ENCODE results near the gene NFIB.

Gene NFIB

DNA sequence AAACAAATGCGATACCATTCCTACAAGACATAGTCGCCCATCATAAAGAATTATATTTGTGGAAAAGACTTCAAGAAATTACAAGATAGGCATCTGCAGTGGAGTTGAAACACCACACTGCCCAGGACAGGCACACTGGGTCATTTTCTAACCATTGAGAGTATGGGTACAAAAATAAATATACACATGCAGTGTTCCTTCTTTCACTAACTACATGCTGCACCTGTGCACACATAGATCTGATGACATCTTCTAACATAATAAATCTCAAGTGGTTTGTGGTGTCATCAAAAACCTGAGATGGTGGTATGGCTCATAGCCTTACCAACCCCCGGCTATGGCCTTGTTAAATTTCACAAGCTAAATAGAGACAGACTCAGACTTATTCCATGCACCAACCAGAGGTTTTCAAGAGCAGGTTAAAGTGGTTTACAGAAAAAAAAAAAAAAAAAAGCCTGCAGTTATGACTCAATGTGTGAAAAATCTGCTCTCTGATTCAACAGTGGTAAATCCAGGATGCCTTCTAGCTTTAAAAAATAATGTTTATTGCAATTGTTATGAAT, 12.4 kb upstream of the NFIB start:
- no peaks in the 10 kb centered on the region for H3K27me3 ChIP-seq (ENCODE audit: insufficient read depth, low read length, poor library complexity)
- H3K23ac ChIP-seq (ENCODE audit: low read length): no peak overlapping the region
- no CpG with 5 or more reads among the region's 3 CpGs for WGBS (ENCODE audit: extremely low coverage, insufficient coverage, low lambda C conversion rate)
- no peaks in the 10 kb centered on the region for H3K79me2 ChIP-seq (ENCODE audit: control insufficient read depth, insufficient read depth, low read length)
- no peak overlapping the region for H3K9ac ChIP-seq (ENCODE audit: low read length)
- H3K79me1 ChIP-seq (ENCODE audit: low read length): no peaks in the 10 kb centered on the region
- H3K4me2 ChIP-seq (ENCODE audit: low read length): no peak overlapping the region
- H2BK5ac ChIP-seq (ENCODE audit: low read length): no peak overlapping the region
- no peak overlapping the region for H3K4me3 ChIP-seq (ENCODE audit: low read length)
- H3K4ac ChIP-seq (ENCODE audit: low read depth, low read length): no peak overlapping the region
- no peak overlapping the region for H2AK5ac ChIP-seq (ENCODE audit: low read length)
- H4K5ac ChIP-seq (ENCODE audit: low read length): no peak overlapping the region
- H3K27ac ChIP-seq (ENCODE audit: low read depth, low read length): no peak overlapping the region
- H3K4me1 ChIP-seq (ENCODE audit: control insufficient read depth, low read depth, low read length): peaks cover 2% of the 10 kb centered on the region
- no peak for DNase-seq
- no peak overlapping the region for H2BK120ac ChIP-seq (ENCODE audit: low read depth, low read length)
- H3K18ac ChIP-seq (ENCODE audit: low read length): no peak overlapping the region
- no peaks in the 10 kb centered on the region for H3K36me3 ChIP-seq (ENCODE audit: control insufficient read depth, insufficient read depth, low read length)
- no peak overlapping the region for H4K8ac ChIP-seq (ENCODE audit: low read depth, low read length)
- no peak overlapping the region for H3K56ac ChIP-seq (ENCODE audit: low read length)
- no peak overlapping the region for H2BK15ac ChIP-seq (replicated peaks; ENCODE audit: low read depth)

- H2BK120ac ChIP-seq (ENCODE audit: low read depth, low read length): no peak overlapping the region
- H3K4me2 ChIP-seq (ENCODE audit: low read length): no peak overlapping the region
- H3K4me1 ChIP-seq (ENCODE audit: control insufficient read depth, low read depth, low read length): peaks cover 2% of the 10 kb centered on the region
- H3K23ac ChIP-seq (ENCODE audit: low read length): no peak overlapping the region
- H3K79me1 ChIP-seq (ENCODE audit: low read length): no peaks in the 10 kb centered on the region
- no peak overlapping the region for H2BK5ac ChIP-seq (ENCODE audit: low read length)
- H3K79me2 ChIP-seq (ENCODE audit: control insufficient read depth, insufficient read depth, low read length): no peaks in the 10 kb centered on the region
- H4K8ac ChIP-seq (ENCODE audit: low read depth, low read length): no peak overlapping the region
- H3K56ac ChIP-seq (ENCODE audit: low read length): no peak overlapping the region
- no peak overlapping the region for H2BK15ac ChIP-seq (replicated peaks; ENCODE audit: low read depth)
- no peaks in the 10 kb centered on the region for H3K36me3 ChIP-seq (ENCODE audit: control insufficient read depth, insufficient read depth, low read length)
- H3K27me3 ChIP-seq (ENCODE audit: insufficient read depth, low read length, poor library complexity): no peaks in the 10 kb centered on the region
- no peak overlapping the region for H3K18ac ChIP-seq (ENCODE audit: low read length)
- no peak overlapping the region for H4K5ac ChIP-seq (ENCODE audit: low read length)
- H3K4me3 ChIP-seq (ENCODE audit: low read length): no peak overlapping the region
- no peak overlapping the region for H3K4ac ChIP-seq (ENCODE audit: low read depth, low read length)
- no peak overlapping the region for H3K27ac ChIP-seq (ENCODE audit: low read depth, low read length)
- H2AK5ac ChIP-seq (ENCODE audit: low read length): no peak overlapping the region
- H3K9ac ChIP-seq (ENCODE audit: low read length): no peak overlapping the region
- DNase-seq: no peak
These were observed 11.2 kb upstream of the NFIB start for GRCh38 chr9:14325147-14325546.

DNA sequence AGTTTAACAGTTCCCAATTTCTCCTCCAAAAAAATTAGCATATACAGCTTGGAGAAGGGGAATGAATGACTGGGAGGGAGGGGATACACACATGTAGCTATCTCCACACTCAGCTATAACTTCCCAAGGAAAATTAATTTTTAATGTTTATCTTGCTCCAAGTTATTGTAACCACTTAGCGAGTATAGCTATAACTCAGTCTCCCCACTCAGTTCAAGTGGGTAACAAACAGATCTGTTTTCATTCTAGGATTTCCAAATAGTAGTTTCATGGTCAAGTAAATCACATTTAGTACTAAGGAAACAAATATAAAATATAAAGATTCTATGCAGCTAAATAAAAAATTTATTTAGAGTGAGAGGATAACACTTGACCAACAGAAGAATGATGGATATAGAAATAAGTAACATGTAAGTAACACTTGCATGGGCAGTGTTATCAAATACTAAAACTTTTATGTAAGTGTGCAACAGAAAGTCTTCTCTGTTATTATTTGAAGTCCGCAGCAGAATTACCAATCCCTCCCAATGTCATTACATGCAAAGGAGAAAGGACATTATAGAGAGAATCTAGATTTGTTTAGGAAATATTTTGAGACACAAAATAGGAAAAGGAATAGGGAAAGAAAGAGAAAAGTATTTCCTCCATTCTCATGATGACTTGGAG, 10.2 kb upstream of the NFIB start:
- H3K4ac ChIP-seq (ENCODE audit: low read depth, low read length): no peak overlapping the region
- H3K27me3 ChIP-seq (ENCODE audit: insufficient read depth, low read length, poor library complexity): no peaks in the 10 kb centered on the region
- no peak overlapping the region for H2AK5ac ChIP-seq (ENCODE audit: low read length)
- H4K8ac ChIP-seq (ENCODE audit: low read depth, low read length): no peak overlapping the region
- no peak overlapping the region for H3K4me2 ChIP-seq (ENCODE audit: low read length)
- no peak overlapping the region for H3K4me3 ChIP-seq (ENCODE audit: low read length)
- H3K56ac ChIP-seq (ENCODE audit: low read length): no peak overlapping the region
- H2BK5ac ChIP-seq (ENCODE audit: low read length): no peak overlapping the region
- H3K9ac ChIP-seq (ENCODE audit: low read length): no peak overlapping the region
- H3K79me2 ChIP-seq (ENCODE audit: control insufficient read depth, insufficient read depth, low read length): no peaks in the 10 kb centered on the region
- no peak overlapping the region for H3K27ac ChIP-seq (ENCODE audit: low read depth, low read length)
- no CpG with 5 or more reads among the region's 2 CpGs for WGBS (ENCODE audit: extremely low coverage, insufficient coverage, low lambda C conversion rate)
- peaks cover 2% of the 10 kb centered on the region for H3K4me1 ChIP-seq (ENCODE audit: control insufficient read depth, low read depth, low read length)
- H3K23ac ChIP-seq (ENCODE audit: low read length): no peak overlapping the region
- H3K79me1 ChIP-seq (ENCODE audit: low read length): no peaks in the 10 kb centered on the region
- no peak overlapping the region for H2BK120ac ChIP-seq (ENCODE audit: low read depth, low read length)
- no peak overlapping the region for H3K18ac ChIP-seq (ENCODE audit: low read length)
- H4K5ac ChIP-seq (ENCODE audit: low read length): no peak overlapping the region
- DNase-seq: no peak
- no peaks in the 10 kb centered on the region for H3K36me3 ChIP-seq (ENCODE audit: control insufficient read depth, insufficient read depth, low read length)
- H2BK15ac ChIP-seq (replicated peaks; ENCODE audit: low read depth): no peak overlapping the region

GRCh38 chr9:14323083-14323971, 9.4 kb upstream of the NFIB start:
- Histone ChIP-seq H3K79me2 (ENCODE audit: control insufficient read depth, insufficient read depth, low read length) (no peaks in the 10 kb centered on the region), H3K36me3 (ENCODE audit: control insufficient read depth, insufficient read depth, low read length) (no peaks in the 10 kb centered on the region), H2BK120ac (ENCODE audit: low read depth, low read length) (no peak overlapping the region), H4K5ac (ENCODE audit: low read length) (no peak overlapping the region), H3K4me2 (ENCODE audit: low read length) (peak overlapping the region; percentile 38), H2BK5ac (ENCODE audit: low read length) (peak overlapping the region; percentile 16), H3K4ac (ENCODE audit: low read depth, low read length) (peak overlapping the region; percentile 28), H3K9ac (ENCODE audit: low read length) (peak overlapping the region; percentile 72), H2BK15ac (replicated peaks; ENCODE audit: low read depth) (no peak overlapping the region), H3K23ac (ENCODE audit: low read length) (no peak overlapping the region), H2AK5ac (ENCODE audit: low read length) (no peak overlapping the region), H3K27ac (ENCODE audit: low read depth, low read length) (peak overlapping the region; percentile 71), H4K8ac (ENCODE audit: low read depth, low read length) (peak overlapping the region; percentile 89), H3K56ac (ENCODE audit: low read length) (peak overlapping the region; percentile 87), H3K4me1 (ENCODE audit: control insufficient read depth, low read depth, low read length) (peaks cover 2% of the 10 kb centered on the region), H3K27me3 (ENCODE audit: insufficient read depth, low read length, poor library complexity) (no peaks in the 10 kb centered on the region), H3K18ac (ENCODE audit: low read length) (peak overlapping the region; percentile 97), H3K4me3 (ENCODE audit: low read length) (peak overlapping the region; percentile 35), H3K79me1 (ENCODE audit: low read length) (no peaks in the 10 kb centered on the region)
- no peak for DNase-seq
- no CpG with 5 or more reads among the region's 17 CpGs for WGBS (ENCODE audit: extremely low coverage, insufficient coverage, low lambda C conversion rate)

DNA sequence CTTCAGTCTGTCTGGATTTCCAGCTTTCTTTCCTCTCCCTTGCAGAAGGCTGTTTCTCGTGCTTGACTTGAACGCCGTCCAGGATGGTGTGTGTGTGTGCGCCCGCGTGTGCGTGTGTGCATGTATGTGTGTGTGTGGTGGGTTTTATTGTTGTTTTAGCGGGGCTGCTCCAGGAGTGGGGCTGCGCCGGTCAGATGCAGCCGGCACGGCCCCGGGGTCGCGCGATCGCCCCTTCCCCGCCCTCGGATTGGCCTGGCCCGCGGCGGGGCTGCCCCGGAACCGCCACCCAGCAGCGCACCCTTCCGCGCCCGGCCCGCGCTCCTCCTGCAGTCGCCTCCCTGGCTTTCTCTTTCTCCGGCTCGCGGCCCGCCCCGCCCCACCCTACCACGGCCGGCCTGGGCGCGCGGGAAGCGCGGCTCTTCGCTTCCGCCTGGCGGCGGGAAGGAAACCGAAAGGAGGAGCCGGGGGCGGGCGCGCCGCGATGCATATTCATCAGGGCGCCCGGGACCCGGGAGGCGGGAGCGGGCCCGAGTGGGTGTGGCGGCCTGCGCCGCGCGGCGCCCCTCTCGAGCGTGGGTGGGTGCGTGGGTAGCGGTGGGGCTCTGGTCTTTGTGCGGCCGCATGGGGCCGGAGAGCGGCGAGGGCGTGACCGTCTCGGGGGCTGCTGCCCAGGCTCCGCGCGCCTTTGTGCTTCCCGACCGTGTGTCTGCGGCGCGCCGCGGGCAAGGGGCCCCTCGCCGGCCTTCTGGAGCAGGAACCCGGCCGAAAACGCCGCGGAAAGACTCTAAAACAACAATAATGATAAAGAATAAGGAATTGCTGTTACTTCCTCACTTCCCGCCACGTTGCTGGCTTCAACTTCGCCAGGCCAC, 8.5 kb upstream of the NFIB start:
- peak overlapping the region; percentile 97 for H3K56ac ChIP-seq (ENCODE audit: low read length)
- peak overlapping the region; percentile 81 for H3K27ac ChIP-seq (ENCODE audit: low read depth, low read length)
- peaks cover 5% of the 10 kb centered on the region for H3K4me1 ChIP-seq (ENCODE audit: control insufficient read depth, low read depth, low read length)
- no CpG with 5 or more reads among the region's 98 CpGs for WGBS (ENCODE audit: extremely low coverage, insufficient coverage, low lambda C conversion rate)
- peak overlapping the region; percentile 94 for H2BK120ac ChIP-seq (ENCODE audit: low read depth, low read length)
- H3K36me3 ChIP-seq (ENCODE audit: control insufficient read depth, insufficient read depth, low read length): no peaks in the 10 kb centered on the region
- peak overlapping the region; percentile 59 for H3K23ac ChIP-seq (ENCODE audit: low read length)
- H3K4me2 ChIP-seq (ENCODE audit: low read length): peak overlapping the region; percentile 81
- peak overlapping the region; percentile 60 for H3K4me3 ChIP-seq (ENCODE audit: low read length)
- H3K79me2 ChIP-seq (ENCODE audit: control insufficient read depth, insufficient read depth, low read length): no peaks in the 10 kb centered on the region
- H3K79me1 ChIP-seq (ENCODE audit: low read length): no peaks in the 10 kb centered on the region
- peak overlapping the region; percentile 76 for H2BK15ac ChIP-seq (replicated peaks; ENCODE audit: low read depth)
- peak; percentile 95 for DNase-seq
- no peak overlapping the region for H2AK5ac ChIP-seq (ENCODE audit: low read length)
- peak overlapping the region; percentile 93 for H3K9ac ChIP-seq (ENCODE audit: low read length)
- H3K27me3 ChIP-seq (ENCODE audit: insufficient read depth, low read length, poor library complexity): no peaks in the 10 kb centered on the region
- peak overlapping the region; percentile 89 for H4K8ac ChIP-seq (ENCODE audit: low read depth, low read length)
- no peak overlapping the region for H4K5ac ChIP-seq (ENCODE audit: low read length)
- H3K18ac ChIP-seq (ENCODE audit: low read length): peak overlapping the region; percentile 97
- H3K4ac ChIP-seq (ENCODE audit: low read depth, low read length): peak overlapping the region; percentile 28
- peak overlapping the region; percentile 75 for H2BK5ac ChIP-seq (ENCODE audit: low read length)

All from mesendoderm (in vitro differentiated cells).